ES-I3 (cell line): ENCODE results near the gene DAGLB.
"Not testable (repeated sequence)": the region's sequence is repeated elsewhere in the genome, so short reads cannot be mapped to it uniquely, and the experiment has no call there.

ENCODE experiments used
- H3K36me3 ChIP-seq: 2 replicates; pipeline ENCODE4 v1.6.1; 2013; ENCODE audit warnings: mild to moderate bottlenecking, low read length, control low read depth, moderate library complexity; ENCODE audit not compliant: insufficient read depth
- H3K4me1 ChIP-seq: 2 replicates; pipeline ENCODE4 v1.6.1; 2013; ENCODE audit warnings: mild to moderate bottlenecking, control low read depth, low read length; ENCODE audit not compliant: insufficient read depth
- H3K9ac ChIP-seq: 2 replicates; pipeline ENCODE4 v1.6.1; 2013; ENCODE audit warnings: low read depth, mild to moderate bottlenecking, low read length, moderate library complexity
- H3K9me3 ChIP-seq: 2 replicates; pipeline ENCODE4 v1.6.1; 2013; ENCODE audit warnings: mild to moderate bottlenecking, low read length, moderate library complexity; ENCODE audit not compliant: control insufficient read depth, insufficient read depth

DAGLB gene

DNA sequence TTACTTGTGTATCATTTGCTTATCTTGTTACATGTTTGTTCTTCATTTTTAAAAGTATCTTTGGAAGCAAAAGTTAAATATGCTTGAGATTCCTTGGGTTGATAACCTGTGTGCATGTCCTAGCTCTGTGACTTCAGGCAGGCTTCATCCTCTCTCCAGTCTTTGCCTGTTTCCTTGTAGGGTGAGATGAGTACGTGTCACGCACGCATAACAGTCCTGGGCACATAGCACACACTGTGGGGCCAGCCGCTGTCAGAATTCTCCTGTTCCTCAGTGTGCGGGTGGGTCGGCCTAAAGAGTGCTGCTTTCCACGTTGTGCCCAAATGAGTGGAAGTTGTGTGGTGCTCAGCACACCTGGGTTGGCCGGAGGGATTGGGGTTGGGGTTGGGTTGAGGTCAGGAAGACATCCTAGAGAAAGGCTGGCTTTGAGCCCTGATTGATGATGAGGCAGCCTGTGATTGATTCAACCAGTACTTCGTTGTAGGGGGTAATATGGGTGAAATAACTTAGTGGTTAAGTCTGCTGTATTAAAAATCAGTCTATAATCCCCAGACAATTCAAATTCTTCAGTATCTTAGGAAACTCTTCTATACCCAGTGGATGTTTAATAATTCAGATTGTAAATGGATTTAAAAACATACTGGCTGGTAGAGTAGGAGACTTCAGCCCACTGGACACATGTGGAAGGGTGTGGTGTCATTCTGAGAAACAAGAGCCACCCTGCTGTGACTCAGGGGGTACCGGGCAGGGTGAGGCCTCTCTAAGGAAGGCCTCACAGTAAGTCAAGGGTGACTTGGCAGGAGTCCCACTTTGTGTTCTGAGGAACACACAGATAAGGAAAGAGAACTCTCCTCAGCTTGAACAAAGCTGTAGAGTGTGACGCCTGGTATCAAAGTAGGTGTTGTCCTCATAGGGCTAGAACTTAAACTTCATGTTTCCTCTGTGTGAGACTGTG, 54.8 kb downstream of the DAGLB start:
- no peak overlapping the region for H3K9ac ChIP-seq
- no peaks in the 10 kb centered on the region for H3K9me3 ChIP-seq
- peaks cover 11% of the 10 kb centered on the region for H3K36me3 ChIP-seq
- peaks cover 2% of the 10 kb centered on the region; the same call in 1 of the 2 replicates for H3K4me1 ChIP-seq

DNA sequence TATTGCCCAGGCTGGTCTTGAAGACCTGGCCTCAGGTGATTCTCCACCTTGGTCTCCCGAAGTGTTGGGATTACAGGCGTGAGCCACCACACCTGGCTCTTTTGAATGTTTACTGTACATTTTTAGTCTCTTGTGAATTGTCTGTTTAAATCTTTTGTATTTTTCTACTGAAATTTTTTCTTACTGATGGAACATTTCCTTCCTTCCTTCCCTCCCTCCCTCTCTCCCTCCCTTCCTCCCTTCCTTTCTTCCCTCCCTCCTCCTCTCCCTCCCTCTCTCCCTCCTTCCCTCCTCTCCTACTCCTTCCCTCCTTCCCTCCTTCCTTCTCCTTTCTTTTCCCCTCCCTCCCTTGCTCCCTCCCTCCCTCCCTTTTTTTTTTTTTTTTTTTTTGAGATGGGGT, 58.0 kb downstream of the DAGLB start:
- Histone ChIP-seq H3K9me3 (no peaks in the 10 kb centered on the region), H3K9ac (no peak overlapping the region), H3K36me3 (peaks cover 13% of the 10 kb centered on the region), H3K4me1 (peaks cover 15% of the 10 kb centered on the region)

DNA sequence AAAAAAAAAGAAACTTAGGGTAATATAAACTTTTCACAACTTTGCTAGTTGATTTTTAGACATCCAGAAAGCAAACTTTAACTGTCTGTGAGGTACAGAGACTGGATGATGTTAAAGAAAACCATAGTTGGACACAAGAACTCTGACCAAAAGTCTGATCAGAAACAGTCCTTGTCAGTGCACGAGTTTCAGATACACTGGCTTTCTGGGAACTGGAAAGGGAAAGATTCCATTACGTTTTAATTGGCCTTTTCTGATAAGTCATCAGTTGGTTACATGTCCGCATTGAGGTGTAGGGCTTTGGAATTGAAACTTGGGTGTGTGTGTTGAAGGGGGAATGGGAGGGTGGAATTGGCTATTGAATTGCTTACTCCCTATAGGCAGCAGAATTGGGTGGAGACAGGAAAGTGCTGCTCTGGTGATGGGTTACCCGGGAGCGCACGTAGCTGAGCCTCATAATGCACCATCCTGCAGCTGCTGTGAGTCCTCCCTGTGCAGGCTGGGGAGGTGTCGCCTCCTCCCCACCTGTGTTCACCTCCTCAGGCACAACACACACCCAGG, 59.9 kb downstream of the DAGLB start:
- Histone ChIP-seq H3K9me3 (no peaks in the 10 kb centered on the region), H3K9ac (no peak overlapping the region), H3K4me1 (peaks cover 27% of the 10 kb centered on the region), H3K36me3 (peaks cover 13% of the 10 kb centered on the region)

DNA sequence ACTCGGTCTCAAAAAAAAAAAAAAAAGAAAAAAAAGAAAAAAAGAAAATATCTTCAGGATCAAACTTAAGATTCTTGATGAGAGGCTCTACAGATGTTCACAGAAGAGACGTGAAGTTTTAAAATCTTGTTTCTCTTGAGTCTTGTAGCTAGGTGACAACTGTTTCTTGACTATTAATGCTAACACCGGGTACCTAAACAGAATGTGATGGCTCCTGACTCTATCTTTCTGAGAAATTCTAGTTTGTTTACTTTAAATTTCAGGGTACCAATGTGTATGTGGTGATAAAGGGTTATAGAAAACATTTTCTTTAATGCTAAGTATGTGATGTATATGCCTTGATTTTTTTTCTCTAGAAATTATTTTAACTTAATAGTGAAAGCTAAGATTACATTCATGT, 61.0 kb downstream of the DAGLB start:
- Histone ChIP-seq H3K9ac (no peak overlapping the region), H3K4me1 (peaks cover 32% of the 10 kb centered on the region), H3K9me3 (no peaks in the 10 kb centered on the region), H3K36me3 (peaks cover 13% of the 10 kb centered on the region)

DNA sequence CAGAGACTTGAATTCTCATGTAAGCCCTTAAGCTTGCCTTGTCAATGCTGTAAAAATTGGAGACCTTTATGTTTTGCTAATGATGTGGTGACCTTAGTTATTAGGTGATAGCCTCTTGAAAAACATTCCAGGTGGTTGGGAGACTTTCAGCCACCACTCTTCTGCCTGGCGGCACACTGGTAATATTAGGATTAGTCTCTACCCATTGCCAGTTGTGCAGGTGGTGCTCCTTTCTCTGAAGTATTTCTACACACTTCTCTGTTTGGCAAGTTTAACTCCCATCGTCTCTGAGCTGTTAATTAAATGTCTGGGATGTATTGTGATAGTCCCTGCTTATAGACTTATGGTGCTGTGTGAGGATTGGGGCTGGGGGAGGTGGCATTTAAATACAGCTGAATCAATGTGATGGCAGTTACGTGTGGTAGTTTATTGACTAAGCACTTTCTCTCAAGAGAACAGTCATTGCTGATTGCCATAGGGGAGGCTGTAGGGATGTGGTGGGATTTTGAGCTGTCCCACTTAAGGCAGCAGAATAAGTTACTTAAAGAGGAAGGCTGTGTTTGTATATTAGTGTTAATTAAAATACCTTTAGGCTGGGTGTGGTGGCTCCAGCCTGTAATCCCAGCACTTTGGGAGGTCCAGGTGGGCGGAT, 61.7 kb downstream of the DAGLB start:
- Histone ChIP-seq H3K4me1 (peaks cover 32% of the 10 kb centered on the region), H3K9me3 (no peaks in the 10 kb centered on the region), H3K9ac (no peak overlapping the region), H3K36me3 (peaks cover 13% of the 10 kb centered on the region)

DNA sequence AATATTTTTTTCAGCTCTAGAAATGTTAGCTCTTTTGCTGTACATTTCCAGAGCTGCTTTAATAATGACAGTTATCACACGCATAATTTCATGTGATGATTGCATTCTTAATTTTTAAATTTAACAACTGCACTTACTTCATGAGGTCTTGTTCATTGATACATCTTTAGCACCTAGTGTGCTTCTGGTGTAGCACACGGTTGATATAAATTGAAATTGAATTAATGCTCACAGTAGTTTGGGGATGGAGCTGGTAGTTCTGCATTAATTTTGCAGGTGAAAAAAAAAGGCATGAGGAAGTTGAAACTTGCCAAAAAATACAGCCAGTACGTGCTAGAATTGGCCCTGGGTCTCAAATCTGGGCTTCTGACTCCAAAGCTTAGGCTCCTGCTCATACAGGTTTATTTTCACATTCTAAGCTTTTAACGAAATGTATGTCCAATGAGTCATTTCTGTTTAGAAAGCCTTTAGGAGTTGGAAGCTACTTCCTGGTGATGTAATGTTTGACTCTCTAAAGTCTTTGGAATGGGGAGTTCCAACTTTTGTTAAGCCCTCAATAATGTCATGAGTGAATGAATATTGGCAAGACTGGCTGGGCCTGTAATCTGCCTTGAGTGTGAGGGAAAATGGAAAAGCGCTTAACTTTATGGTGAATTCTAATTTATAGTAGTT, 62.5 kb downstream of the DAGLB start:
- Histone ChIP-seq H3K9me3 (no peaks in the 10 kb centered on the region), H3K9ac (no peak overlapping the region), H3K4me1 (peaks cover 32% of the 10 kb centered on the region), H3K36me3 (peaks cover 13% of the 10 kb centered on the region)

DNA sequence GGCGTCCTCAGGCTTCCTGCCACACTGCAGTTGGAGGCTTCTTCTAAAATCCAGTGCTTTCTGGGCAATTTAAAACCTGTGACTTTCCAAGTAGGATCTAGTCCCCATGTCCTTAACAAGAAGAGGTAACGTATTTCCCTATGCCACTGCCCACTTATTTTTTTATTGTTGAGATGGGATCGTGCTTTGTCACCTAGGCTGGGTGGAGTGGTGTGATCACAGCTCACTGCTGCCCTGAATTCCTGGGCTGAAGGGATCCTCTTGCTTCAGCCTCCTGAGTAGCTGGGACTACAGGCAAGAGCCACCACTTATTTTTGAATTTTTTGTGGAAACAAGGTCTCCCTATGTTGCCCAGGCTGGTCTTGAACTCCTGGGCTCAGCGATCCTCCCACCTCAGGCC, 63.4 kb downstream of the DAGLB start:
- peaks cover 32% of the 10 kb centered on the region for H3K4me1 ChIP-seq

DNA sequence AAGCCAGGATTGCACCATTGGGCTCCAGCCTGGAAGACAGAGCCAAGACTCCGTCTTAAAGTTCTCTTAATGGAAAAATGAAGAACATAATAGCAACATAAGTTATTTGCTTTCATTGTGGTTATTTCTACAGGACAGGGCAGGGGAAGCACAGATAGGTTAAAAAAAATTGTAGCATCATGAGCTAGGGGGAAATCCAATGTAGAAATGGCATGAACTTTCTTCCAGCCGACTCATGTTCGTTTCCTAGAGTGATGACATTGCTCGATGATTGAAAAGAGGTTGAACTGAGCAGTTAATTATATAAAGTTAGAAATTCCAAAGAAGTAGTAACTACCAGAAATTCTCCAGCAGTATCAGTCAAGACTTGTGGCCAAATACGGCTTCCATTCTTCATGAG, 64.9 kb downstream of the DAGLB start:
- H3K36me3 ChIP-seq, result peaks cover 2% of the 10 kb centered on the region
- H3K9ac ChIP-seq, result no peak overlapping the region
- peaks cover 32% of the 10 kb centered on the region for H3K4me1 ChIP-seq
- no peaks in the 10 kb centered on the region for H3K9me3 ChIP-seq

More for the DNA sequence above, 63.4 kb downstream of the DAGLB start:
- peaks cover 13% of the 10 kb centered on the region for H3K36me3 ChIP-seq
- H3K9ac ChIP-seq, result no peak overlapping the region
- no peaks in the 10 kb centered on the region for H3K9me3 ChIP-seq

DNA sequence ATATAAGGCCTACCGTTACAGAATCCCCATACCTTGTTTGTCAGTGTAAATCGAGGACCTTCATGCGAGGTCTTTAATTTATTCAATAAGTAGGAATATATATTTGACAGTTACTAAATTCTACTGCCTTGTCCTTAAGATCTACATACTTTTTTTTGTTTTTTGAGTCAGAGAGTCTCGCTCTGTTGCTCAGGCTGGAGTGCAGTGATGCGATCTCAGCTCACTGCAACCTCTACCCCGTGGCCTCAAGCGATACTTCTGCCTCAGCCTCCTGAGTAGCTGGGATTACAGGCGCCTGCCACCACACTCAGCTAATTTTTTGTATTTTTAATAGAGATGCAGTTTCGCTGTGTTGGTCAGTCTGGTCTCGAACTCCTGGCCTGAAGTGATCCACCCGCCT, 65.9 kb downstream of the DAGLB start:
- H3K36me3 ChIP-seq, H3K9me3 ChIP-seq, H3K9ac ChIP-seq: not testable (repeated sequence)
- H3K4me1 ChIP-seq, result peaks cover 33% of the 10 kb centered on the region

DNA sequence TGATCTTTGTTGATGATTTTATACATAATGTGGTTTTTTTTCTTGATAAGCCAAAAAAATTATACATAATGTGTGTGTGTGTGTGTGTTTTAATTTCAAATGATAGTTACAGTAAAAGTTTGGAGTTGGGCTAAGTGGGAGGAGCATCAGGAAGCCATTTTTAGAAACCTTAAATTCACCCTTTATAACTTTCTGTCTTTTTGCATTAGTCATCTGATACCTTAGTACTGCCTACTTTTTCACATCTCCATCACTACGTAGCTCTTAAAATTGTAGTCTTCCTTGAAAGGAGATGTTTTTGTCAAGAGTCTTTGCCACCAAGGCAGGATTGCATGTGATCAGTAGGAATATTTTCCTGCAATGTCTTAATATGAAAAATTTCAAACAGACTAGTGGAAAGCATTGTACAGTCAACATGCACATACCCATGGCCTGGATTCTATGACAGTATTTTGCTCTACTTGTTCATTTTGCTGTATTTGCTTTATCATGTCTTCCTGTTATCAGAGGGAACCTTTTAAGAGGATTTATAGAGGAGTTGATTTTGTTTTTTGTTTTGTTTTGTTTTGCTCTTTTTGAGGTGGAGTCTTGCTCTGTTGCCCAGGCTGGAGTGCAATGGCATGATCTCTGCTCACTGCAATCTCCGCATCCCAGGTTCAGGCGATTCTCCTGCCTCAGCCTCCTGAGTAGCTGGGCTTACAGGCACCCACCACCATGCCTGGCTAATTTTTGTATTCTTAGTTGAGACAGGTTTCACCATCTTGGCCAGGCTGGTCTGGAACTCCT, 67.3 kb downstream of the DAGLB start:
- H3K36me3 ChIP-seq, result no peaks in the 10 kb centered on the region
- no peak overlapping the region for H3K9ac ChIP-seq
- H3K4me1 ChIP-seq, result peaks cover 28% of the 10 kb centered on the region
- no peaks in the 10 kb centered on the region for H3K9me3 ChIP-seq

DNA sequence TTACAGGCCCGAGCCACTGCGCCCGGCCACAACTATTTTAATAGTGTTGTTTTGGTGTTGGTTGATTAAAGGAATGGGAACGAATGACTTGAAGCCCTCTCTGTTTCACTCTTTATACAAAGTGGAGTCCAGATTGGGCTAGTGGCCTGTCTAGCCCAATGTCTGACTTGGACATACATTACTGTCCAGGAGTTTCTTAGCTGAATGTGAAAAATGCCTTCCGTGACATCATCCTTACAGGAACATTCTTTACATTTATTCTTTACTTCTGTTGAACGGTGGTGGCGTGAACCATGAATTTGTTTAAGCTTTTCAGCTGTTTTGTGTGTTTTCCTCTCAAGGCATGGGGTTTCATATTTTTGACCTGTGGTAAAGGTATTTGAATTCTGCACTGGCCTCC, 67.9 kb downstream of the DAGLB start:
- no peak overlapping the region for H3K9ac ChIP-seq
- H3K36me3 ChIP-seq, result no peaks in the 10 kb centered on the region
- H3K9me3 ChIP-seq, result no peaks in the 10 kb centered on the region
- H3K4me1 ChIP-seq, result peaks cover 22% of the 10 kb centered on the region

DNA sequence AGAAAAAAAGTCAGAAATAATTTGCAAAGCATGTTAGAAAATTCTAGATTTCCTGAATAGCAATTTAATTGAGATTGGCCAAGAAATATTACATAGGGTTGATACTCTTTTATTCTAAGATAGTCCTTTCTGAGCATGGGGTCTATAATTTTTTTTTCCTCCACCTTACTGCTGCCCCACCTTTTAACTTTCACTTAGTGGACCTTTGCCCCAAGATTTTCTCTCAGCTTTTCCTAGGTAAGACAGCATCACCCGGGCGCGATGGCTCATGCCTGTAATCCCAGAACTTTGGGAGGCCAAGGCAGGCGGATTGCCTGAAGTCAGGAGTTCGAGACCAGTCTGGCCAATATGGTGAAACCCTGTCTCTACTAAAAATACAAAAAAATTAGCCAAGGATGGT, 69.2 kb downstream of the DAGLB start:
- not testable (repeated sequence) for H3K36me3 ChIP-seq, H3K9ac ChIP-seq
- peaks cover 14% of the 10 kb centered on the region; the same call in 1 of the 2 replicates for H3K4me1 ChIP-seq

DNA sequence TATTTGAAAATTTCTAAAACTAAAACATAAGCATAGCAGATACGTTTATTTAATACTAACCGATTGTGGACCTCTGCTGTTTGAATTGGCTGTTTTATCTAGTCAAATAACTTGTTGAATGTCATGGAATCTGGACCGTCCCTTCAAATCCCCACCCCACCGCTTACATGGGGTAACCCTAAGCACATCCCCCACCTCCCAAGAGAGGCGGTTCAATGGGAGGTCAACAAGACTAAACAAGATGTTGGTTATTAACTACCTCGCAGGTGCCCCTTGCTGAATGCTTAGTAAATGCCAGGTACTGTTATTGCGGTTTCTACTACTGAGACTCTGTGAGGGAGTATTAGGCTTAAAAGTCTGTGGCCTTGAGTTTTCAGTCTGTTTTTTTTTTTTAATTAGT, 70.9 kb downstream of the DAGLB start:
- Histone ChIP-seq H3K4me1 (peaks cover 3% of the 10 kb centered on the region; the same call in 1 of the 2 replicates), H3K9ac (peak overlapping the region; percentile 11; the same call in 1 of the 2 replicates), H3K9me3 (no peaks in the 10 kb centered on the region), H3K36me3 (no peaks in the 10 kb centered on the region)

More for the DNA sequence above, 69.2 kb downstream of the DAGLB start:
- not testable (repeated sequence) for H3K9me3 ChIP-seq
